Measurements from ENCODE around the gene MAN2B1. TPM values are rescaled to one million over a fixed set of nuclear protein-coding genes. Genes with fewer than 3 reads are reported as not detected.
A peak's percentile ranks its signal among the peaks of the same experiment; 100 is the strongest.

MAN2B1 gene
- total RNA-seq = 48.8 and 55.5 TPM in 2 replicates

DNA sequence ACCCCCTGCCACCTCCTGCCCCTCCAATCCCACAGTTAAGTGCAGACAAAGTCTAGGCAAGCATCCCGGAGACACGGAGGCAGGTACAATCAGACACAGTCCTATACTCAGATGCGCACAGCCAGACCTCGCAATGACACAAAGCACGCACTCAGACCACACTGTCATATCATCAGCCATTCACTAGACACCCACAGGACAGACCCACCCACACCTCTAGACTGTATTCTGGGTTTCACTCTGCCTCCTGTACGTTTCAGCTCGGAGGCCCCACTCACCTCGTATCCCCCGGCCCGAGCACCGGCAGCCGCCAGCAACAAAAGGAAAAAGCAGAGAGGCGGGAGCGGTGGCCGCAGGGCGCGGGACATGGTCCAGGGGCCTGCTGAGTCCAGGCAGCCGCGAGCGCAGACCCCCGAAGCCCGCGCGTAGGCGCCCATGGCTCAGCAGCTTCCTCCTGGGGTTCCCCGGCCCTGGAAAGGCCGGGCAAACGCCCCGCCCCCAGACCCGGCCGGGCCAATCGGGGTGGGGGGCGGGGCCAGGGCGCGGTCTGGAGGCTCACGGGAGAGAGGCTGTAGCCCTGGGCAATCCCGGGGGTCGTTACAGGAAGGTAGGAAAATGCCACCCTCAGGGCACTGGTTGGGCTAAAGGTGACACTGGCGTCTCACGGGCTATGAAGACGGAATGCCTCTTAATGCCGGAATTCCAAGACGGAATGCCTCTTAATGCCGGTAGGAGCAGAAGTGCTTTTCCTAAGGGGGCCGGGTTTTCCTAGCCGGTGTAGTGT is at the start of gene MAN2B1, which contains the start of gene WDR83:
TSS of gene MAN2B1 (minus strand) at position 478 of the 784 bp plus-strand sequence. CDS start at position 437, 41 bp downstream.
TSS of gene WDR83 (plus strand) at position 543 of the 784 bp plus-strand sequence. CDS start 2,984 bp downstream, outside the sequence.

GRCh38 chr19:12696366-12697335 is 30.1 kb upstream of the MAN2B1 start, which contains the start of gene FBXW9:
Gene FBXW9 (minus strand): TSS chr19:12696631. CDS start chr19:12696581, 50 bp downstream.

DNA sequence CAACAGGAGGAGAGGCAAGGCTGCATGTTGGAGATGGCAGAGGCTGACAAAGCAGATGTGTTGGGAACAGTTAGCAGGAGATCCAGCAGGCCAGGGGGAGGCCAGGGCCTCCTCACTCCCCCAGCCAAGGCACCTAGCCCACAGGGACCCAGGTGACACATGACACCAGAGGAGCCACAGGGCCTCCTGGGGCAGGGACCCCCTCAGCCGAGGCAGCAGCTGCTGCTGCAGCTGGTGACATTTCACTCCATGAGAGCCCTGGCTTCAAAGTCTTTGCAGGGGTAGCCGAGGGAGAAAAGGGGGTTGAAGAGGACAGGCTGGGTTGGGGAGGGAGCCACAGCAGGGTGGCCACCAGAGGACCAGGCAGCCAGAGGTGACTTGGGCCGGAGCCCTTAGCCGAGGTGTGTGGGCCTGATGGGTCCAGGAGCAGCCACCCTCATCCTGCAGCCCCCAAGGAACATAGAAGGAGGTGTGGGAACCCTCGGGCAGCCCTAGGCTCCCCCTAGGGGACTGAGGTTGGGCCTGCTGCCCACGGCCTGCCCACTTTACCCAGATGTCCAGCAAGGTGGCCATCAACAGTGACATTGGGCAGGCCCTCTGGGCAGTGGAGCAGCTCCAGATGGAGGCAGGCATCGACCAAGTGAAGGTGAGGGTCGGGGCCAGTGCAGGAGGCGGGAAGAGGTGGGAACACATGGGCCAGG is 21.1 kb upstream of the MAN2B1 start, which contains the start of gene GNG14:
TSS of gene GNG14 (plus strand) at position 503 of the 701 bp plus-strand sequence. CDS start at position 554, 51 bp downstream.

DNA sequence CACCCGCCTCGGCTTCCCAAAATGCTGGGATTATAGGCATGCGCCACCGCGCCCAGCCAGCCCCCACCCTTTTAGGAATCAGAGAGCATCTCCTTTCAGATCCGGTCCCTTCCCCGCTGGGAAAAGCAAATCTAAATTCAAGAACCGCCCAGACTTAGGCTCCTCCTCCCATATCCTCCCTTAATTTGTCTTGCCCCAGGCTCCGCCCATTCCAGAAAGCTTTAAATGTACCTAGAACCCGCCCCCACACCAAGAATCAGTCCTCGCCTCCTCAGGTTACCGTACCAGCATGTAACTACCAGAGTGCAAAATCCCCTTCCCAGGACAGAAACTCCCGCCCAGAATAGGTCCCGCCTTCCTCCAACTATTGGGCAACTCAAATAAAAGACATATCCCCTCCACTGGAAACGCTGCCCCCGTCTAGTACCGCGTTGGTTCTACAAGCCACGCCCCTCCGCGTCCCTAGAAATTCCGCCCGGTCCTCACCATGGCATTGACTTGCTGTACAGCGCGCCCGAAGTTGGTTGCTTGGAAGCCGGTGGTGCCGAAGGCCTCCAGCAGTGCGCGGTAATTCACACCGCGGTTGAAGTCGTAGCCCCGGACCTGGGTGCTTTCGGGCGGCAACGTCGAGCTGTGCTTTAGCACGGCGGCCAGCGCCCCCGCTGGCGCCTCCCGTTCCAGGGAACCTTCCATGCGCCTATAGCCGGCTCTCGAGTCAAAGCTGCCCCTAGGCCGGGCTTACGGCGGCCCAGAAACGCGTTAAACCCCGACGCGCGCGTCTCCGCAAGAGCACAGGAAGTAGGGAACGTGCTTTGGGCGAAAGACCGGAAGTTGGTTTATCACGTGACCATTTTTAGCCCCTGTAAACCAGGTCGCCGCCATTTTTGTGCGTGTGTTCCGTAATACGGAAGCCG is 14.8 kb upstream of the MAN2B1 start, which contains the start of gene DHPS:
TSS of gene DHPS (minus strand) at position 807 of the 914 bp plus-strand sequence. CDS start at position 693, 114 bp downstream.

GRCh38 chr19:12610540-12611360 is 55.8 kb downstream of the MAN2B1 start, which contains the start of the genes ZNF490 and ZNF791:
Gene ZNF490 (minus strand): TSS chr19:12610813. CDS start chr19:12610680, 133 bp downstream.
Gene ZNF791 (plus strand): TSS chr19:12610920. CDS start chr19:12611080, 160 bp downstream.

Small RNA genes within 50 kb of the gene (small RNA-seq; reads per million reads assigned to genes)
- 19.5 reads per million, percentile 95 among the genes with 10 or more reads in this experiment for gene SNORD41

Other genes starting within 250 kb of the MAN2B1 start
- gene ZNF443, start 225.7 kb downstream of the MAN2B1 start, total RNA-seq = 1.8 TPM in 2 replicates
- 2.6 and 3.7 TPM in 2 replicates for gene ZNF709, start 181.9 kb downstream of the MAN2B1 start, total RNA-seq
- gene ZNF564, start 115.3 kb downstream of the MAN2B1 start, total RNA-seq = 6.9 and 10.5 TPM in 2 replicates
- 5.8 and 6.5 TPM in 2 replicates for gene ZNF490, start 55.9 kb downstream of the MAN2B1 start, total RNA-seq
- gene ZNF791, start 55.8 kb downstream of the MAN2B1 start, total RNA-seq = 16.0 and 18.3 TPM in 2 replicates
- 6.7 and 8.4 TPM in 2 replicates for gene WDR83, start 65 bp upstream of the MAN2B1 start, total RNA-seq
- 49.5 and 58.8 TPM in 2 replicates for gene DHPS, start 15.1 kb upstream of the MAN2B1 start, total RNA-seq
- not detected in 2 replicates for gene GNG14, start 21.3 kb upstream of the MAN2B1 start, total RNA-seq
- gene FBXW9, start 29.9 kb upstream of the MAN2B1 start, total RNA-seq = 10.4 and 12.3 TPM in 2 replicates
- gene TNPO2, start 57.2 kb upstream of the MAN2B1 start, total RNA-seq = 51.8 and 60.7 TPM in 2 replicates
- gene TRIR, start 67.9 kb upstream of the MAN2B1 start, total RNA-seq = 90.7 and 109 TPM in 2 replicates
- 74.2 and 91.0 TPM in 2 replicates for gene GET3, start 70.8 kb upstream of the MAN2B1 start, total RNA-seq
- gene BEST2, start 85.0 kb upstream of the MAN2B1 start, total RNA-seq = not detected in 2 replicates
- 18.3 and 18.8 TPM in 2 replicates for gene HOOK2, start 108.8 kb upstream of the MAN2B1 start, total RNA-seq
- 175 and 240 TPM in 2 replicates for gene JUNB, start 124.7 kb upstream of the MAN2B1 start, total RNA-seq
- gene PRDX2, start 135.1 kb upstream of the MAN2B1 start, total RNA-seq = 140 TPM in 2 replicates
- not detected in 2 replicates for gene THSD8, start 135.3 kb upstream of the MAN2B1 start, total RNA-seq
- 3.7 and 6.2 TPM in 2 replicates for gene RNASEH2A, start 139.8 kb upstream of the MAN2B1 start, total RNA-seq
- gene RTBDN, start 167.8 kb upstream of the MAN2B1 start, total RNA-seq = not detected in 2 replicates
- 0.16 and 0.36 TPM in 2 replicates for gene MAST1, start 171.8 kb upstream of the MAN2B1 start, total RNA-seq
- gene DNASE2, start 214.7 kb upstream of the MAN2B1 start, total RNA-seq = 32.3 and 33.5 TPM in 2 replicates
- gene KLF1, start 220.5 kb upstream of the MAN2B1 start, total RNA-seq = not detected in 2 replicates
- 28.9 and 41.5 TPM in 2 replicates for gene GCDH, start 224.4 kb upstream of the MAN2B1 start, total RNA-seq

All from hair follicle dermal papilla cell (primary cell).